ENCODE measurements around the gene PRKAG2. TPM values are rescaled to one million over a fixed set of nuclear protein-coding genes. Genes with fewer than 3 reads are reported as not detected.
"Not testable (repeated sequence)": the region's sequence is repeated elsewhere in the genome, so short reads cannot be mapped to it uniquely, and the experiment has no call there.

PRKAG2 gene
- total RNA-seq, 2 donors from 2014 or later, result 38.3 to 78.5 TPM

DNA sequence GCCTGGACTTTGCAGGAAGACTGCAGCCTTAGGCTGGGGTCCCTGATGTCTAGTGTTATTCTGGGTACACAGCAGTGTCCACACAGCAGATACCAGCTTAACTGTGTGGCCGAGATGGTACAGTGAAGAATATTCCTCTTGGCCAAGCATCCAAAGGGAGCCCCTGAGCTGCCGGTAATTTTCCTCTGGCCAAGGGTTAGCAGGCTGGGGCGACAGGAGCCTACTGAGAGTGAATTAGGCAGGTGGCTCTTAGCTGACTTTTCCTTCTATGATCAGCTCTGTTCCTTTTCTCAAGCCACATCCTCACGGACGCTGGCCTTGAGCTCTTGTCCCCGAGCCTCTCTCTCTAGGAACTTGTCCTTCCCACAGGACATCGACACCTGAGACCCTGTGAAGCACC is 29.8 kb downstream of the PRKAG2 start:
- TF ChIP-seq CTCF (IDR thresholded peaks at IDR 0.05), result no peak
- no peaks in the 10 kb centered on the region for H3K9me3 ChIP-seq
- ATAC-seq (ENCODE audit: insufficient number of reproducible peaks, low FRiP score, low read depth), result no peak
- peaks cover 6 to 32% of the 10 kb centered on the region in 2 donors for H3K4me1 ChIP-seq (ENCODE audit: control insufficient read depth in 1 of 2, low read depth in 2 of 2)
- no peak for DNase-seq (ENCODE audit: low spot score)
- no peak overlapping the region for H3K27ac ChIP-seq
- no peaks in the 10 kb centered on the region for H3K36me3 ChIP-seq
- H3K27me3 ChIP-seq (replicated peaks; ENCODE audit: insufficient read depth), result no peaks in the 10 kb centered on the region
- no peak overlapping the region for H3K4me3 ChIP-seq

DNA sequence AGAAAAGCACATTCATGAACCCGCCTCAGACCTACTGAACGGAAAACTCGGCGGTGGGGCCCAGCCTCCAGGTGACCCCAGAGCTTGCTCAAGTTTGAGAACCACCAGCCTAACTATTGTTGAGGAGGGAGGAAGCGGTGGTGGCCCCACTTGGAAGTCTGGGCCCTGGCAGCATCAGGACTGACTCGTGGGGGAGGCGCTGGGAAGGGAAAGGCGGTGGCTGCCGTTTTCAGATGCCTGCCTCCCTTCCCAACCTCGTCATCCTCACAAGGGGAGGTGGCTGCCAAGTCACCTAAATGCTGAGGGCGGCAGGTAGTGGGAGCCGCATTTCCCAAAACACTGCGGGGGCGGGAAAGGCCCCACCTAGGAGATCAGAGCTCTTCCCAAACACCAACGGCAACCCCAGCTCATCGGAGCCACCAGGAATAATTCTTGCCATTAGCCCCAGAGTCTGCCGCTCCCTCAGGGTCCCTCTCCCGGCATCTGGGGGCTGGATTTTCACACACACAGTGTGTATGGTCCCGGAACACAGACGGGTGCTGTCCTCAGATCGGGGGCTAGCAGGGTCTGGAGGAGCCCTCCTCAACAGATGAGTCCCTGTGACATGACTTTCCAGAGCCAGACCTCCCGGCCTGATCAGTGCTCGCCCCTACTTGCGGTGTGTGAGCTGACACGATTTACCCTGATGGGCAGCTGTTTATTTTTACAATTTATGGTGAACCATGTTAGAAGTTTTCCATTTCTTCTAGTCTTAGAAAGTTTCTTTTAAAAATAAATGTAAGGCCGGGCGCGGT is 31.3 kb downstream of the PRKAG2 start:
- H3K9me3 ChIP-seq, result no peaks in the 10 kb centered on the region
- no peak for ATAC-seq (ENCODE audit: insufficient number of reproducible peaks, low FRiP score, low read depth)
- no peak overlapping the region for H3K27ac ChIP-seq
- no peak for TF ChIP-seq CTCF (IDR thresholded peaks at IDR 0.05)
- DNase-seq (ENCODE audit: low spot score), result no peak
- peaks cover 3 to 17% of the 10 kb centered on the region in 2 donors for H3K4me1 ChIP-seq (ENCODE audit: control insufficient read depth in 1 of 2, low read depth in 2 of 2)
- no peak overlapping the region for H3K4me3 ChIP-seq
- H3K36me3 ChIP-seq, result no peaks in the 10 kb centered on the region
- H3K27me3 ChIP-seq (replicated peaks; ENCODE audit: insufficient read depth), result no peaks in the 10 kb centered on the region

DNA sequence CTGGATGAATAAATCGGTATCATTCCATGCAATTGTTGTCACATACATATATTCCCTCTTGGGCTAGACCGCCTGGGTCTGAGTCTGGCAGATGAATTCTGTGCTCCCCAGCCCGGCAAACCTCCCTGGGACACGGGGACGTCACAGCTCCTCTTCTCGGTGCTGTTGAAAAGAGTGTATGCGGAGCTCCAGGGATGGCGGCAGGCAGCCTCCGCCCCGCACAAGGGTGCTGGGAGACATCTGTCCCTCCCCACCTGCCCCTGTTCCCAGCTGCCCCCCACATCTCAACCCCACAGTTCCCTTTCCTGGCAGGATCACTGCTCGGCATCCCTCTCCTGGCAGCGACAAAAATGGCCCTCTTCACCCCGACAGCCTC is 32.1 kb downstream of the PRKAG2 start:
- no peaks in the 10 kb centered on the region for H3K9me3 ChIP-seq
- DNase-seq (ENCODE audit: low spot score), result no peak
- no peak for TF ChIP-seq CTCF (IDR thresholded peaks at IDR 0.05)

DNA sequence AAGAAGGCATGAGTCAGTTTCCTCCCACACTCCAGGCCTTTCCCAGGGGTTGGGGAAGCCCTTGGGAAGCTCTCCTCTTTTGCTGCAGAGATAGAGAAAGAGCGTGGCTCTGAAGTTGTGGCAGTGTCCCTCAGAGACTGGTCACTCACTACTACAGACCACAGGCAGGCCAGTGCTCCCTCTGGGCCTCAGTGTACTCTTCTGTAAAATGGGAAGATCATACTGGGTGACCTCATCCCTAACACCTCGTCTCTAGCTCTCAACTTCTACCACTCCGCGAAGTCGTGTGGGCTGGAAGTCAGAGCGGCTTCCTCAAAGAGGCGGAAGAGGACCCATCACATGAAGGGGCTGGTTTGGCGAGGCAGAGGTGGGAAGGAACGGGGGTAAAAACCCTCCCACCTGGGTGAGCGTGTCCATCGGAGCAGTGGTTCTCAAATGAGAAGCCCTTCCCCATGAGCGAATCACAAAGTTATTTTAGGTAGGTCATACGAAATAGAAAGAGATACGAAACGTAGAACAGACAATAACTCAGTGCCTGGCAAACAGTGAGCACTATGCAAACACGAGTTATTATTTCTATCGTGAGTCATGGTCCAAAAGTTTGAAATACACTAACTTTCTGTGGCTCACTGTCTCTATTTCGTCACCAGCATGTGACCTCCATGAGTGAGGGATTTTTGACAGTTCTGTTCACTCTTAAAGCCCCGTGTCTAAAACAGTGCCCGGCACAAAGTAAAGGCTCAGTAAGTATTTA is 32.7 kb downstream of the PRKAG2 start:
- no peaks in the 10 kb centered on the region for H3K36me3 ChIP-seq
- H3K27me3 ChIP-seq (replicated peaks; ENCODE audit: insufficient read depth), result no peaks in the 10 kb centered on the region
- peak; percentile 54 for ATAC-seq (ENCODE audit: insufficient number of reproducible peaks, low FRiP score, low read depth)
- H3K9me3 ChIP-seq, result no peaks in the 10 kb centered on the region
- TF ChIP-seq CTCF (IDR thresholded peaks at IDR 0.05), result no peak
- no peak overlapping the region for H3K27ac ChIP-seq
- DNase-seq (ENCODE audit: low spot score), result no peak
- peaks cover 3 to 15% of the 10 kb centered on the region in 2 donors for H3K4me1 ChIP-seq (ENCODE audit: control insufficient read depth in 1 of 2, low read depth in 2 of 2)
- peak overlapping the region; percentile 39 for H3K4me3 ChIP-seq

More for the DNA sequence above, 32.1 kb downstream of the PRKAG2 start:
- Histone ChIP-seq H3K27me3 (replicated peaks; ENCODE audit: insufficient read depth) (no peaks in the 10 kb centered on the region), H3K4me3 (peak overlapping the region; percentile 39), H3K4me1 (ENCODE audit: control insufficient read depth in 1 of 2, low read depth in 2 of 2) (peaks cover 3 to 15% of the 10 kb centered on the region in 2 donors), H3K27ac (no peak overlapping the region), H3K36me3 (no peaks in the 10 kb centered on the region)
- no peak for ATAC-seq (ENCODE audit: insufficient number of reproducible peaks, low FRiP score, low read depth)

- H3K36me3 ChIP-seq, result no peaks in the 10 kb centered on the region
- ATAC-seq (ENCODE audit: insufficient number of reproducible peaks, low FRiP score, low read depth) (no peak), DNase-seq (ENCODE audit: low spot score) (no peak)
- H3K9me3 ChIP-seq, result no peaks in the 10 kb centered on the region
- no peaks in the 10 kb centered on the region for H3K27me3 ChIP-seq (replicated peaks; ENCODE audit: insufficient read depth)
- H3K4me1 ChIP-seq (ENCODE audit: control insufficient read depth in 1 of 2, low read depth in 2 of 2), result peaks cover 3 to 15% of the 10 kb centered on the region in 2 donors
- H3K4me3 ChIP-seq, result no peak overlapping the region
- no peak overlapping the region for H3K27ac ChIP-seq
- no peak for TF ChIP-seq CTCF (IDR thresholded peaks at IDR 0.05)
Measured at GRCh38 chr7:151843181-151843580, 33.7 kb downstream of the PRKAG2 start.

GRCh38 chr7:151841395-151842051 is 35.4 kb downstream of the PRKAG2 start:
- not testable (repeated sequence) for H3K9me3 ChIP-seq; H3K36me3 ChIP-seq; ATAC-seq (ENCODE audit: insufficient number of reproducible peaks, low FRiP score, low read depth); H3K27ac ChIP-seq; H3K27me3 ChIP-seq (replicated peaks; ENCODE audit: insufficient read depth); H3K4me3 ChIP-seq; DNase-seq (ENCODE audit: low spot score)
- peaks cover 3 to 15% of the 10 kb centered on the region in 2 donors for H3K4me1 ChIP-seq (ENCODE audit: control insufficient read depth in 1 of 2, low read depth in 2 of 2)
